Measurements from ENCODE around the gene PARVB. TPM values are rescaled to one million over a fixed set of nuclear protein-coding genes. Genes with fewer than 3 reads are reported as not detected.

The PARVB gene
- total and polyA plus RNA-seq, 4 experiments from 2014 or later, result 3.4 to 17.0 (median 9.8) TPM

GRCh38 chr22:44209343-44209742, 185.2 kb downstream of the PARVB start:
- Histone ChIP-seq H3K4me1 (ENCODE audit: insufficient read depth, low read length) (no peaks in the 10 kb centered on the region), H3K36me3 (ENCODE audit: insufficient read depth, low read length) (no peaks in the 10 kb centered on the region), H3K27ac (ENCODE audit: low read depth, low read length) (no peak overlapping the region), H3K4me3 (ENCODE audit: low read length in 2 of 2) (no peak overlapping the region), H3K27me3 (ENCODE audit: insufficient read depth, low read length) (no peaks in the 10 kb centered on the region), H3K9me3 (ENCODE audit: control insufficient read depth in 1 of 2, low read length in 2 of 2) (no peaks in the 10 kb centered on the region)
- ChIA-PET POLR2A (ENCODE audit: partially characterized antibody) (no interaction called here), CTCF (ENCODE audit: partially characterized antibody) (no interaction called here)
- intact Hi-C loops (cut with micrococcal nuclease), result no loop called here
- Mint-ChIP-seq H3K27ac (peak overlapping the region in 1 of 7 donors; percentile 7), H3K36me3 (peaks cover 17 to 22% of the 10 kb centered on the region in 2 donors), H3K4me1 (peaks cover 3 to 5% (median 4%) of the 10 kb centered on the region in 4 donors), H3K4me3 (no peak overlapping the region), H3K9me3 (peaks cover 0 to 16% (median 11%) of the 10 kb centered on the region in 8 donors), H3K27me3 (no peaks in the 10 kb centered on the region)
- no peak for DNase-seq

- H3K9me3 ChIP-seq (ENCODE audit: control insufficient read depth in 1 of 2, low read length in 2 of 2), result no peaks in the 10 kb centered on the region
- intact Hi-C loops (cut with micrococcal nuclease), result no loop called here
- Mint-ChIP-seq H3K4me1 (peaks cover 1 to 5% (median 3%) of the 10 kb centered on the region in 4 donors), H3K36me3 (peaks cover 16 to 17% of the 10 kb centered on the region in 2 donors), H3K27me3 (no peaks in the 10 kb centered on the region), H3K9me3 (peaks cover 0 to 20% (median 11%) of the 10 kb centered on the region in 8 donors), H3K27ac (peak overlapping the region in 1 of 7 donors; percentile 52), H3K4me3 (no peak overlapping the region)
- no peak for DNase-seq
- H3K36me3 ChIP-seq (ENCODE audit: insufficient read depth, low read length), result no peaks in the 10 kb centered on the region
- ChIA-PET CTCF (ENCODE audit: partially characterized antibody) (no interaction called here), POLR2A (ENCODE audit: partially characterized antibody) (interaction anchor here (0.6 to 0.9 kb wide), 2 partner anchors 28 to 357 kb away, joined by 3 read pairs; no protein-coding TSS in a partner anchor)
- H3K27ac ChIP-seq (ENCODE audit: low read depth, low read length), result no peak overlapping the region
- no peaks in the 10 kb centered on the region for H3K4me1 ChIP-seq (ENCODE audit: insufficient read depth, low read length)
- H3K4me3 ChIP-seq (ENCODE audit: low read length in 2 of 2), result no peak overlapping the region
- H3K27me3 ChIP-seq (ENCODE audit: insufficient read depth, low read length), result no peaks in the 10 kb centered on the region
These were observed 186.6 kb downstream of the PARVB start for GRCh38 chr22:44210722-44211121.

- peak overlapping the region in 3 of 7 donors; percentile 5 to 42 (median 19) for H3K27ac Mint-ChIP-seq
- Histone ChIP-seq H3K27ac (ENCODE audit: low read depth, low read length) (no peak overlapping the region), H3K36me3 (ENCODE audit: insufficient read depth, low read length) (no peaks in the 10 kb centered on the region), H3K9me3 (ENCODE audit: control insufficient read depth in 1 of 2, low read length in 2 of 2) (no peaks in the 10 kb centered on the region), H3K4me3 (ENCODE audit: low read length in 2 of 2) (no peak overlapping the region), H3K27me3 (ENCODE audit: insufficient read depth, low read length) (no peaks in the 10 kb centered on the region), H3K4me1 (ENCODE audit: insufficient read depth, low read length) (no peaks in the 10 kb centered on the region)
- DNase-seq, result no peak
- ChIA-PET POLR2A (ENCODE audit: partially characterized antibody) (interaction anchor here (0.9 kb wide), 1 partner anchor 28 kb away, joined by 3 read pairs; no protein-coding TSS in a partner anchor), CTCF (ENCODE audit: partially characterized antibody) (no interaction called here)
- no peak overlapping the region for H3K4me3 Mint-ChIP-seq
- intact Hi-C loops (cut with micrococcal nuclease), result no loop called here
- peaks cover 0 to 24% (median 12%) of the 10 kb centered on the region in 8 donors for H3K9me3 Mint-ChIP-seq
- H3K4me1 Mint-ChIP-seq, result peaks cover 1 to 5% (median 3%) of the 10 kb centered on the region in 4 donors
- no peaks in the 10 kb centered on the region for H3K27me3 Mint-ChIP-seq
- peaks cover 15 to 20% of the 10 kb centered on the region in 2 donors for H3K36me3 Mint-ChIP-seq
These were observed 187.3 kb downstream of the PARVB start for GRCh38 chr22:44211256-44211945.

GRCh38 chr22:44211946-44212930, 188.1 kb downstream of the PARVB start:
- intact Hi-C loops (cut with micrococcal nuclease), result no loop called here
- H3K4me3 Mint-ChIP-seq, result no peak overlapping the region

GRCh38 chr22:44212936-44213335, 188.8 kb downstream of the PARVB start:
- H3K36me3 Mint-ChIP-seq, result peaks cover 13 to 20% of the 10 kb centered on the region in 2 donors
- ChIA-PET CTCF (ENCODE audit: partially characterized antibody) (no interaction called here), POLR2A (ENCODE audit: partially characterized antibody) (no interaction called here)
- no peak for DNase-seq
- no peak overlapping the region for H3K4me3 Mint-ChIP-seq
- no peaks in the 10 kb centered on the region for H3K4me1 ChIP-seq (ENCODE audit: insufficient read depth, low read length)
- peaks cover 0 to 27% (median 14%) of the 10 kb centered on the region in 8 donors for H3K9me3 Mint-ChIP-seq
- no peak overlapping the region for H3K27ac Mint-ChIP-seq
- H3K4me3 ChIP-seq (ENCODE audit: low read length in 2 of 2), result no peak overlapping the region
- H3K4me1 Mint-ChIP-seq, result peaks cover 0 to 5% (median 3%) of the 10 kb centered on the region in 4 donors
- no peaks in the 10 kb centered on the region for H3K27me3 ChIP-seq (ENCODE audit: insufficient read depth, low read length)
- H3K27me3 Mint-ChIP-seq, result no peaks in the 10 kb centered on the region
- no peaks in the 10 kb centered on the region for H3K9me3 ChIP-seq (ENCODE audit: control insufficient read depth in 1 of 2, low read length in 2 of 2)
- no peak overlapping the region for H3K27ac ChIP-seq (ENCODE audit: low read depth, low read length)
- intact Hi-C loops (cut with micrococcal nuclease), result no loop called here
- no peaks in the 10 kb centered on the region for H3K36me3 ChIP-seq (ENCODE audit: insufficient read depth, low read length)

More at GRCh38 chr22:44211946-44212930, 188.1 kb downstream of the PARVB start:
- no peaks in the 10 kb centered on the region for H3K9me3 ChIP-seq (ENCODE audit: control insufficient read depth in 1 of 2, low read length in 2 of 2)
- H3K4me3 ChIP-seq (ENCODE audit: low read length in 2 of 2), result no peak overlapping the region
- no peaks in the 10 kb centered on the region for H3K4me1 ChIP-seq (ENCODE audit: insufficient read depth, low read length)
- no peaks in the 10 kb centered on the region for H3K36me3 ChIP-seq (ENCODE audit: insufficient read depth, low read length)
- Mint-ChIP-seq H3K4me1 (peaks cover 0 to 5% (median 3%) of the 10 kb centered on the region in 4 donors), H3K9me3 (peaks cover 0 to 27% (median 14%) of the 10 kb centered on the region in 8 donors), H3K27ac (peak overlapping the region in 3 of 7 donors; percentile 9 to 49 (median 42)), H3K36me3 (peaks cover 14 to 20% of the 10 kb centered on the region in 2 donors), H3K27me3 (no peaks in the 10 kb centered on the region)
- H3K27me3 ChIP-seq (ENCODE audit: insufficient read depth, low read length), result no peaks in the 10 kb centered on the region
- no peak for DNase-seq
- no peak overlapping the region for H3K27ac ChIP-seq (ENCODE audit: low read depth, low read length)
- POLR2A ChIA-PET (ENCODE audit: partially characterized antibody), result no interaction called here
- CTCF ChIA-PET (ENCODE audit: partially characterized antibody), result no interaction called here

GRCh38 chr22:44213489-44214043, 189.5 kb downstream of the PARVB start:
- Mint-ChIP-seq H3K4me1 (peaks cover 0 to 5% (median under 1%) of the 10 kb centered on the region in 4 donors), H3K36me3 (peaks cover 9 to 20% of the 10 kb centered on the region in 2 donors), H3K27me3 (no peaks in the 10 kb centered on the region), H3K9me3 (peaks cover 0 to 27% (median 14%) of the 10 kb centered on the region in 8 donors), H3K27ac (no peak overlapping the region), H3K4me3 (no peak overlapping the region)
- Histone ChIP-seq H3K4me1 (ENCODE audit: insufficient read depth, low read length) (no peaks in the 10 kb centered on the region), H3K27me3 (ENCODE audit: insufficient read depth, low read length) (no peaks in the 10 kb centered on the region), H3K27ac (ENCODE audit: low read depth, low read length) (no peak overlapping the region), H3K4me3 (ENCODE audit: low read length in 2 of 2) (no peak overlapping the region), H3K36me3 (ENCODE audit: insufficient read depth, low read length) (no peaks in the 10 kb centered on the region), H3K9me3 (ENCODE audit: control insufficient read depth in 1 of 2, low read length in 2 of 2) (no peaks in the 10 kb centered on the region)
- ChIA-PET POLR2A (ENCODE audit: partially characterized antibody) (no interaction called here), CTCF (ENCODE audit: partially characterized antibody) (no interaction called here)
- intact Hi-C loops (cut with micrococcal nuclease), result no loop called here
- no peak for DNase-seq

GRCh38 chr22:44214187-44214586, 190.1 kb downstream of the PARVB start:
- no peak for DNase-seq
- Mint-ChIP-seq H3K27me3 (no peaks in the 10 kb centered on the region), H3K36me3 (peaks cover 9 to 16% of the 10 kb centered on the region in 2 donors), H3K27ac (no peak overlapping the region), H3K9me3 (peaks cover 0 to 21% (median 9%) of the 10 kb centered on the region in 8 donors), H3K4me3 (no peak overlapping the region), H3K4me1 (peaks cover 0 to 5% (median under 1%) of the 10 kb centered on the region in 4 donors)
- Histone ChIP-seq H3K4me3 (ENCODE audit: low read length in 2 of 2) (no peak overlapping the region), H3K27me3 (ENCODE audit: insufficient read depth, low read length) (no peaks in the 10 kb centered on the region), H3K27ac (ENCODE audit: low read depth, low read length) (no peak overlapping the region), H3K36me3 (ENCODE audit: insufficient read depth, low read length) (no peaks in the 10 kb centered on the region), H3K4me1 (ENCODE audit: insufficient read depth, low read length) (no peaks in the 10 kb centered on the region), H3K9me3 (ENCODE audit: control insufficient read depth in 1 of 2, low read length in 2 of 2) (no peaks in the 10 kb centered on the region)
- ChIA-PET CTCF (ENCODE audit: partially characterized antibody) (no interaction called here), POLR2A (ENCODE audit: partially characterized antibody) (no interaction called here)
- intact Hi-C loops (cut with micrococcal nuclease), result no loop called here

Data from CD4-positive, alpha-beta memory T cell (primary cell).